Ovary (tissue), 9 donors: Measurements from ENCODE around the gene LRRC14B. TPM values are rescaled to one million over a fixed set of nuclear protein-coding genes. Genes with fewer than 3 reads are reported as not detected.

Experiments used
- DNase-seq, 5 donors: peaks; one replicate each; pipeline ENCODE4 v3.0.0-alpha.2; 2019 to 2020
- H3K27ac ChIP-seq, 2 donors: fragments of 200-600 bp; one replicate each; pipeline versions ENCODE4 v1.5.1 to v1.8.0; 2019 to 2022
- H3K27me3 ChIP-seq: fragments of 200-600 bp; one replicate; pipeline ENCODE4 v1.8.0; 2022
- H3K36me3 ChIP-seq: fragments of 200-600 bp; sonication (generic); one replicate; pipeline ENCODE4 v1.5.1; 2019
- H3K4me1 ChIP-seq: one replicate; pipeline ENCODE4 v1.8.1; 2013; ENCODE audit warnings: mild to moderate bottlenecking, moderate library complexity; ENCODE audit not compliant: insufficient read depth
- H3K4me3 ChIP-seq: fragments of 200-600 bp; sonication (generic); one replicate; pipeline ENCODE4 v1.5.1; 2017
- H3K9me3 ChIP-seq, 2 donors: fragments of 200-600 bp in 1 of 2; sonication (generic) in 1 of 2; one replicate each; pipeline versions ENCODE4 v1.5.1 to v1.8.1; 2013 to 2019; ENCODE audit warnings: mild to moderate bottlenecking in 1 of 2, moderate library complexity in 1 of 2
- CTCF ChIP-seq, 3 donors: fragments of 450-650 bp in 2 of 3; fragments of 200-600 bp in 1 of 3; IDR thresholded peaks; one replicate each; pipeline versions ENCODE4 v1.5.1 to v1.8.0; 2016 to 2022; ENCODE audit warnings: antibody characterized with exemption in 3 of 3, mild to moderate bottlenecking in 1 of 3
- EP300 ChIP-seq: sonication (generic); formaldehyde crosslinking; IDR thresholded peaks from one replicate; pipeline ENCODE4 v1.6.1; 2017; ENCODE audit warnings: antibody characterized with exemption
- POLR2A ChIP-seq: fragments of 450-650 bp; IDR thresholded peaks from one replicate; pipeline ENCODE4 v1.6.1; 2017; ENCODE audit warnings: antibody characterized with exemption, mild to moderate bottlenecking, moderate library complexity
- WGBS, 3 donors: extraction: QIAGEN DNeasy Blood & Tissue Kit in 1 of 3; methylation state at CpG; one replicate each; pipeline versions ENCODE4 v1.1.5 to v1.1.7; 2013 to 2017; 5-methylcytosine and 5-hydroxymethylcytosine counted together
- intact Hi-C, 4 donors: fragments of 100-400 bp; cut with DNase I; formaldehyde crosslinking; loops; one replicate each; pipeline versions ENCODE4 v1.11.0 to v1.15.1; 2022 to 2023
- polyA plus RNA-seq, 2 donors: library from polyadenylated mRNA; stranded (reverse); fragments of 200-250 nt in 1 of 2; fragments of 350-450 nt in 1 of 2; fragmentation: Illumina TruSeq in 1 of 2; extraction: RNeasy Lipid Tissue Mini Kit (QIAGEN cat#74804) in 1 of 2; gene quantifications; one replicate each; pipeline ENCODE4 v1.2.3, GENCODE V29; 2013 to 2014
- total RNA-seq, 7 donors: library from RNA; depleted of rRNA in 2 of 7; stranded (reverse); fragments of >200 nt in 2 of 7; fragmentation: NEBNext Ultra II Directional in 3 of 7; extraction: Animal tissue kit (Norgen Biotek cat#: 25700) in 3 of 7; gene quantifications; one replicate each; pipeline versions ENCODE4 v1.1.0 to v1.2.4, GENCODE V29; 2016 to 2023
- donor health status: DM: no; HTN: no; CAD: no; lungs with moderate emphysema.
- donor health status: DM: no; HTN: no; CAD: no.
- donor health status: Bipolar disorder and iron deficiency.
- donor health status: DM: yes; HTN: yes; CAD: no.
- donor health status: DM: no; HTN: no; CAD: no.
- donor health status: DM: yes; HTN: yes; CAD: no.

Gene LRRC14B
- total and polyA plus RNA-seq, 9 donors, result 0.04 to 0.92 (median 0.38) TPM; not detected in 6

- intact Hi-C loops, result no loop called here
- Histone ChIP-seq H3K27me3 (no peaks in the 10 kb centered on the region), H3K4me3 (no peak overlapping the region), H3K36me3 (no peaks in the 10 kb centered on the region), H3K4me1 (no peaks in the 10 kb centered on the region), H3K27ac (no peak overlapping the region), H3K9me3 (no peaks in the 10 kb centered on the region)
- 64 to 70% (median 70%) methylated on average over 3 to 4 of the region's 4 CpGs for WGBS, 3 donors
- peak in 1 of 5 donors; percentile 7 for DNase-seq
- TF ChIP-seq EP300 (no peak), POLR2A (no peak), CTCF (IDR thresholded peaks at IDR 0.05) (no peak)
Measured at GRCh38 chr5:200985-201384, 9.7 kb downstream of the LRRC14B start.

GRCh38 chr5:201672-202071 is 10.4 kb downstream of the LRRC14B start:
- H3K4me1 ChIP-seq, result peaks cover 3% of the 10 kb centered on the region
- WGBS, 3 donors, result 90 to 93% (median 91%) methylated on average over 8 of the region's 8 CpGs
- intact Hi-C loops, result no loop called here
- H3K9me3 ChIP-seq, result no peaks in the 10 kb centered on the region
- no peaks in the 10 kb centered on the region for H3K27me3 ChIP-seq
- H3K4me3 ChIP-seq, result no peak overlapping the region
- no peak overlapping the region for H3K27ac ChIP-seq
- no peaks in the 10 kb centered on the region for H3K36me3 ChIP-seq
- TF ChIP-seq CTCF (IDR thresholded peaks at IDR 0.05), result no peak
- no peak for TF ChIP-seq POLR2A
- TF ChIP-seq EP300, result no peak
- peak in 1 of 5 donors; percentile 7 for DNase-seq

- no peaks in the 10 kb centered on the region for H3K36me3 ChIP-seq
- no peak for TF ChIP-seq POLR2A
- TF ChIP-seq EP300, result no peak
- TF ChIP-seq CTCF (IDR thresholded peaks at IDR 0.05), result no peak
- peaks cover 3% of the 10 kb centered on the region for H3K4me1 ChIP-seq
- H3K4me3 ChIP-seq, result no peak overlapping the region
- DNase-seq, result peak in 1 of 5 donors; percentile 23
- WGBS, 3 donors, result 92 to 94% (median 93%) methylated on average over 26 of the region's 26 CpGs
- no peak overlapping the region for H3K27ac ChIP-seq
- no peaks in the 10 kb centered on the region for H3K27me3 ChIP-seq
- intact Hi-C loops, result no loop called here
- H3K9me3 ChIP-seq, result no peaks in the 10 kb centered on the region
Measured at GRCh38 chr5:203246-203930, 12.1 kb downstream of the LRRC14B start.

- Histone ChIP-seq H3K36me3 (no peaks in the 10 kb centered on the region), H3K27ac (no peak overlapping the region), H3K27me3 (no peaks in the 10 kb centered on the region), H3K9me3 (no peaks in the 10 kb centered on the region), H3K4me3 (no peak overlapping the region), H3K4me1 (peaks cover 3% of the 10 kb centered on the region)
- no peak for TF ChIP-seq EP300
- TF ChIP-seq CTCF (IDR thresholded peaks at IDR 0.05), result no peak
- no peak for TF ChIP-seq POLR2A
- 86 to 94% (median 87%) methylated on average over 6 of the region's 6 CpGs for WGBS, 3 donors
- intact Hi-C loops, result no loop called here
- no peak for DNase-seq
Measured at GRCh38 chr5:204001-204400, 12.7 kb downstream of the LRRC14B start.
